Gastroesophageal sphincter (tissue), 4 donors: ENCODE measurements around the gene PCNX4. TPM values are rescaled to one million over a fixed set of nuclear protein-coding genes. Genes with fewer than 3 reads are reported as not detected.
A peak's percentile ranks its signal among the peaks of the same experiment; 100 is the strongest.
"Not testable (repeated sequence)": the region's sequence is repeated elsewhere in the genome, so short reads cannot be mapped to it uniquely, and the experiment has no call there.

Source experiments
- ATAC-seq: fragments of 150-250 bp; one replicate; pipeline ENCODE4 v1.9.1; 2016; ENCODE audit warnings: mild to moderate bottlenecking, moderate library complexity
- H3K27ac ChIP-seq, 4 donors: fragments of 200-600 bp; sonication (generic) in 3 of 4; 1 replicate in 3 of 4; 2 replicates in 1 of 4; pipeline ENCODE4 v1.5.1; 2016 to 2019
- H3K27me3 ChIP-seq: fragments of 200-600 bp; sonication (generic); one replicate; pipeline ENCODE4 v1.5.1; 2019
- H3K36me3 ChIP-seq, 2 donors: fragments of 200-600 bp; sonication (generic); one replicate each; pipeline ENCODE4 v1.5.1; 2019; ENCODE audit warnings: control low read depth in 1 of 2
- H3K4me1 ChIP-seq, 3 donors: fragments of 200-600 bp; sonication (generic); 1 replicate in 2 of 3; 2 replicates in 1 of 3; pipeline ENCODE4 v1.5.1; 2016 to 2019; ENCODE audit warnings: control low read depth in 2 of 3
- H3K4me3 ChIP-seq, 2 donors: fragments of 200-600 bp; sonication (generic); one replicate each; pipeline ENCODE4 v1.5.1; 2019; ENCODE audit warnings: mild to moderate bottlenecking in 1 of 2, moderate library complexity in 1 of 2
- H3K9me3 ChIP-seq, 3 donors: fragments of 200-600 bp; sonication (generic); one replicate each; pipeline ENCODE4 v1.5.1; 2017 to 2019; ENCODE audit warnings: control low read depth in 2 of 3
- CTCF ChIP-seq, 4 experiments: fragments of 200-600 bp in 2 of 4; fragments of 450-650 bp in 2 of 4; sonication (generic) in 1 of 4; IDR thresholded peaks; one replicate each; pipeline ENCODE4 v1.5.1; 2017 to 2019; ENCODE audit warnings: antibody characterized with exemption in 4 of 4, mild to moderate bottlenecking in 2 of 4, moderate library complexity in 2 of 4
- EP300 ChIP-seq: sonication (generic); formaldehyde crosslinking; IDR thresholded peaks from one replicate; pipeline ENCODE4 v1.6.1; 2017; ENCODE audit warnings: antibody characterized with exemption, mild to moderate bottlenecking
- POLR2A ChIP-seq, 2 donors: fragments of 450-650 bp; IDR thresholded peaks; one replicate each; pipeline ENCODE4 v1.6.1; 2017; ENCODE audit warnings: antibody characterized with exemption in 2 of 2, mild to moderate bottlenecking in 2 of 2, moderate library complexity in 1 of 2
- POLR2AphosphoS5 ChIP-seq: sonication (generic); formaldehyde crosslinking; IDR thresholded peaks from one replicate; pipeline ENCODE4 v1.6.1; 2017; ENCODE audit warnings: antibody characterized with exemption
- WGBS, 2 donors: methylation state at CpG; one replicate each; pipeline ENCODE4 v1.1.5; 2018; ENCODE audit warnings: low coverage in 1 of 2; 5-methylcytosine and 5-hydroxymethylcytosine counted together
- total RNA-seq, 4 donors: library from RNA; depleted of rRNA; stranded (reverse); fragments of >200 nt; gene quantifications; one replicate each; pipeline ENCODE4 v1.1.0, GENCODE V29; 2016

PCNX4 gene
- total RNA-seq, 4 donors from 2014 or later, result 30.0 to 65.7 (median 40.2) TPM

DNA sequence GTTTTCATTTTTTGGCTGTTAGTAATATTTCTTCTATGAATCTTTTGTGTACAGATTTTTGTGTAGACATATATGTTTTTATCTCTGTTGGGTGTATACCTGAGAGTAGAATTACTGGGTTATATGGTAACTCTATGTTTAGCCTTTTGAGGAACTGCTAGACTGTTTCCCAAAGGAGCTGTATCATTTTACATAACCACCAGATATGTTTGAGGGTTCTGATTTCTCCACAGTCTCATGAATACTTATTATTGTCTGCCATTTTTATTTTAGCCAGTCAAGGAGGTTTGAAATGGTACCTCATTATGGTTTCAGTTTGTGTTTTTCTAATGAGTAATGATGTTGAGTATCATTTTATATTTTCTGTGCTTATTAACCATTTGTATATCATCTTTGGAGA lies 1.9 kb downstream of the PCNX4 start:
- Histone ChIP-seq H3K36me3 (peaks cover 0 to 12% of the 10 kb centered on the region in 2 donors), H3K4me3 (peak overlapping the region in 1 of 2 donors; percentile 75)

DNA sequence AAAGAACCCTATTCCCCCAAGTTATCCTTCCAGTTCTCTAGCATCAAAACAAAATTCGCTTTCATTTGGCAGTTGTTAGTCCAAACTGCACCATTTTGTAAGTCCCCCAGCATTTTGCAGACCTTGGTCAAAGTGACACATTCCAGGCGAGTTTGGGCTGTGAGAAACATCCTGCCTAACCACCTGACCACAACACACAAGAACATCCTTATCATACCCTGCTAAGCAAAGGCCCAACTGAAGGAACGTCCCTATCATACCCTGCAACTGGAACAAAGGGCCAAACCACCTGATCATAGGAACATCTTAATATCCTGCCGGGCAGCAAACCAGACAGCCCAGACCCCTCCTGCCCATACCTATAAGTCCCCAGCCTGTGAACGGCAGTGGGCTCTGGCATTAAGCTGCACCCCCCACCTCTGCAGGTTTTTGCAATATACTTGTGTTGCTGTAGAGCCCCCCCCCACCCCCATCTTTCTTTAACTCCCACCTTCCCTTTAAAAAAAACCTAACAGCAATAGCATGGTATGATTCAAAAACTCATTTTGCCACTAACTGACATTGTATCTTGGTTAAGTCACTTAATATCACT lies 2.7 kb downstream of the PCNX4 start:
- TF ChIP-seq POLR2AphosphoS5 (no peak), CTCF (IDR thresholded peaks at IDR 0.05) (no peak), EP300 (no peak), POLR2A (IDR thresholded peaks at IDR 0.05) (no peak)
- Histone ChIP-seq H3K9me3 (no peaks in the 10 kb centered on the region), H3K4me3 (no peak overlapping the region), H3K27ac (peak overlapping the region in 3 of 4 donors; percentile 36 to 98 (median 53)), H3K4me1 (peaks cover 9 to 50% (median 15%) of the 10 kb centered on the region in 3 donors), H3K27me3 (no peaks in the 10 kb centered on the region), H3K36me3 (peaks cover 0 to 12% of the 10 kb centered on the region in 2 donors)
- ATAC-seq, result no peak
- WGBS, 2 donors, result 34 to 66% methylated on average over 2 to 5 of the region's 5 CpGs

More for the DNA sequence above, 1.9 kb downstream of the PCNX4 start:
- ATAC-seq, result no peak
- no peaks in the 10 kb centered on the region for H3K9me3 ChIP-seq
- no peaks in the 10 kb centered on the region for H3K27me3 ChIP-seq
- H3K27ac ChIP-seq, result peak overlapping the region; percentile 92 to 98 (median 97)
- H3K4me1 ChIP-seq, result peaks cover 9 to 50% (median 15%) of the 10 kb centered on the region in 3 donors
- TF ChIP-seq EP300, result no peak
- no peak for TF ChIP-seq POLR2AphosphoS5
- TF ChIP-seq CTCF (IDR thresholded peaks at IDR 0.05), result no peak
- TF ChIP-seq POLR2A (IDR thresholded peaks at IDR 0.05), result no peak

- Histone ChIP-seq H3K27me3 (no peaks in the 10 kb centered on the region), H3K4me3 (no peak overlapping the region), H3K27ac (peak overlapping the region in 1 of 4 donors; percentile 98), H3K36me3 (peaks cover 0 to 12% of the 10 kb centered on the region in 2 donors), H3K9me3 (no peaks in the 10 kb centered on the region), H3K4me1 (peaks cover 9 to 50% (median 15%) of the 10 kb centered on the region in 3 donors)
- no peak for ATAC-seq
- TF ChIP-seq EP300 (no peak), POLR2AphosphoS5 (no peak), POLR2A (IDR thresholded peaks at IDR 0.05) (no peak), CTCF (IDR thresholded peaks at IDR 0.05) (no peak)
Measured at GRCh38 chr14:60095231-60095630, 3.5 kb downstream of the PCNX4 start.

- no peak for ATAC-seq
- peak overlapping the region in 1 of 4 donors; percentile 98 for H3K27ac ChIP-seq
- H3K27me3 ChIP-seq, result no peaks in the 10 kb centered on the region
- peaks cover 9 to 43% (median 15%) of the 10 kb centered on the region in 3 donors for H3K4me1 ChIP-seq
- WGBS, 2 donors, result 32 to 52% methylated on average over 3 of the region's 3 CpGs
- no peak for TF ChIP-seq CTCF (IDR thresholded peaks at IDR 0.05)
- no peak for TF ChIP-seq POLR2AphosphoS5
- TF ChIP-seq POLR2A (IDR thresholded peaks at IDR 0.05), result no peak
- no peak for TF ChIP-seq EP300
- H3K36me3 ChIP-seq, result peaks cover 0 to 12% of the 10 kb centered on the region in 2 donors
- no peaks in the 10 kb centered on the region for H3K9me3 ChIP-seq
- no peak overlapping the region for H3K4me3 ChIP-seq
Measured at GRCh38 chr14:60095781-60096450, 4.2 kb downstream of the PCNX4 start.

DNA sequence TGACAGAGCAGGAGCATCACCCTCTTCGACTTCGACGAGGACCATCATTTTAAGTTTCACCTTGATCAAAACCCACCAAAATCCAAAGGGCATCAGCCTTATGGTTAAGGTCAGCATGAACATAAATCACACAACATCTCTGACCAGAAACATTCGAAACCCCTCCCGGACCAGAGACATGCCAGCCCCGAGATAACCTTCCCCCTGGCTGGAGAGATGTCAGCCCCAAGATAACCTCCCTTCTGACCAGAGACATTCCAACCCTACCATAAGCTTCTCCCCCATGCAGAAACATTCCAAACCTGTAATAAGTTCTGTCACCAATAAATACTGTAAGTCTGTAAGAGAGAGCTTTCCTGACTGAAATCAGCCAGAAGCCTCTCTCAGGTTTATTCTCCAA lies 6.3 kb downstream of the PCNX4 start:
- no peaks in the 10 kb centered on the region for H3K27me3 ChIP-seq
- no peak overlapping the region for H3K4me3 ChIP-seq
- TF ChIP-seq EP300 (no peak), CTCF (IDR thresholded peaks at IDR 0.05) (no peak), POLR2A (IDR thresholded peaks at IDR 0.05) (no peak)
- 79 to 80% methylated on average over 3 to 6 of the region's 6 CpGs for WGBS, 2 donors
- no peak for ATAC-seq
- no peaks in the 10 kb centered on the region for H3K9me3 ChIP-seq
- peaks cover 9 to 53% (median 18%) of the 10 kb centered on the region in 3 donors for H3K4me1 ChIP-seq
- H3K36me3 ChIP-seq, result peaks cover 0 to 12% of the 10 kb centered on the region in 2 donors
- H3K27ac ChIP-seq, result no peak overlapping the region

GRCh38 chr14:60099855-60100254 lies 8.1 kb downstream of the PCNX4 start:
- H3K27me3 ChIP-seq, H3K27ac ChIP-seq, H3K9me3 ChIP-seq, ATAC-seq, H3K4me3 ChIP-seq: not testable (repeated sequence)
- peaks cover 6 to 44% (median 9%) of the 10 kb centered on the region in 3 donors for H3K4me1 ChIP-seq
- H3K36me3 ChIP-seq, result peaks cover 0 to 12% of the 10 kb centered on the region in 2 donors
- 93 to 96% methylated on average over 3 to 4 of the region's 7 CpGs for WGBS, 2 donors
